ENCODE results near the gene BTNL9.

DNA sequence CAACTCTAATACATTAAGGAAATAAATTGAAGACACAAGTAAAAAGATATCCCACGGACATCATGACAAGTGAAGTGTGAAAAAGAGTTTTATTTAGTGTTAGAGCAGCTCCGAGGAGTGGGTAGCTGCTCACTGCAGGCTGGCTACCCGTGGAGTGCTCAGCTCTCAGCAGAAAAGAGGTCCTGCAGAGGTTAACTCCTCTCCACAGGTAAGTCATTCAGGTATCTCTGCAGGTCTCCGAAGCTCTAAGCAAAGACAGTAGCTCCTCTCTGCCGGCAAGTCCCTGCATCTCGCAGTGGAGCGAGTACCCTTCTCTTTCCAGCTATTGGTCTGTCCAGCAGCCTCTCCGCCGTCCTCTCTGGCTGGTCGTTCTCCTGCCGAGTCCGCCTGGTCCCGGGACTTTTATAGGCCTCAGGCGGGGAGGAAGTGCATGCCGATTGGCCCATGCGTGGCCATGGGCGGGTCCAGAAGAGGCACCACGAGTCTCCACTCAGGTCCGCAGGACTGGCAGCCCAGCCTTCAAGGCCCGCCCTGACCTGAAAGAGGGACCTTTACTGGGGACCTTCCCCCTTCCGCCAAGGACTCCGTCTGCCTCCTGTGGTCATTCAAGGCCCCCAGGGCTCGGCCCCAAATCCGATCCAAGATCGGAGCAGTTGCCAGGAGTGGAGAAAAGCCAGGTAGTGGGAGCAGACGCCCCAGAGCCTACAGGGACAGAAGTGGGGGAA is 29.9 kb downstream of the BTNL9 start:
- TF ChIP-seq POLR2A (IDR thresholded peaks at IDR 0.05; ENCODE audit: low read depth, low read length) = no peak
- no peak for TF ChIP-seq POLR2AphosphoS5 (IDR thresholded peaks at IDR 0.05; ENCODE audit: low read depth, low read length)
- TF ChIP-seq TAF1 (IDR thresholded peaks at IDR 0.05; ENCODE audit: low read depth, low read length) = no peak
- TF ChIP-seq SPI1 (IDR thresholded peaks at IDR 0.05; ENCODE audit: low read depth, low read length) = no peak
- TF ChIP-seq POU2F2 (IDR thresholded peaks at IDR 0.05; ENCODE audit: low read depth, low read length) = no peak
- TF ChIP-seq PAX5 (IDR thresholded peaks at IDR 0.05; ENCODE audit: insufficient read depth, low read length, severe bottlenecking) = no peak

Data from GM12891 (cell line).